Lower leg skin (tissue), 4 donors: ENCODE data around the gene JPH3. TPM values are rescaled to one million over a fixed set of nuclear protein-coding genes. Genes with fewer than 3 reads are reported as not detected.

ENCODE experiments used
- DNase-seq, 2 donors: peaks; one replicate each; pipeline ENCODE4 v3.0.0-alpha.2; 2019; ENCODE audit warnings: low spot score in 2 of 2
- H3K4me3 ChIP-seq: fragments of 200-600 bp; sonication (generic); 2 replicates; pipeline ENCODE4 v1.5.1; 2017; ENCODE audit warnings: mild to moderate bottlenecking, low read depth; ENCODE audit not compliant: poor library complexity, severe bottlenecking
- CTCF ChIP-seq, 3 donors: fragments of 450-650 bp; IDR thresholded peaks; one replicate each; pipeline ENCODE4 v1.5.1; 2016; ENCODE audit warnings: antibody characterized with exemption in 3 of 3, mild to moderate bottlenecking in 3 of 3, moderate library complexity in 2 of 3
- POLR2A ChIP-seq, 2 donors: fragments of 450-650 bp; IDR thresholded peaks; one replicate each; pipeline ENCODE4 v1.6.1; 2016 to 2017; ENCODE audit warnings: antibody characterized with exemption in 2 of 2, mild to moderate bottlenecking in 1 of 2, moderate library complexity in 1 of 2
- WGBS, 2 donors: methylation state at CpG; one replicate each; pipeline ENCODE4 v1.1.5; 2018; 5-methylcytosine and 5-hydroxymethylcytosine counted together
- intact Hi-C: fragments of 100-400 bp; cut with DNase I; formaldehyde crosslinking; loops from one replicate; pipeline ENCODE4 v1.15.0; 2023; ENCODE audit warnings: low total_unique reads
- total RNA-seq, 4 donors: library from RNA; depleted of rRNA; stranded (reverse); fragments of >200 nt; gene quantifications; one replicate each; pipeline ENCODE4 v1.1.0, GENCODE V29; 2016

JPH3 gene
- total RNA-seq, 4 donors from 2014 or later, result not detected

GRCh38 chr16:87735270-87736007 lies 133.1 kb downstream of the JPH3 start:
- TF ChIP-seq CTCF (IDR thresholded peaks at IDR 0.05) (no peak), POLR2A (IDR thresholded peaks at IDR 0.05) (no peak)
- 84 to 91% methylated on average over 23 of the region's 23 CpGs for WGBS, 2 donors
- intact Hi-C loops, result no loop called here
- no peak overlapping the region for H3K4me3 ChIP-seq
- DNase-seq, result no peak

GRCh38 chr16:87736008-87736382 lies 133.7 kb downstream of the JPH3 start:
- H3K4me3 ChIP-seq, result no peak overlapping the region
- intact Hi-C loops, result no loop called here
- 89 to 95% methylated on average over 12 of the region's 12 CpGs for WGBS, 2 donors
- no peak for TF ChIP-seq POLR2A (IDR thresholded peaks at IDR 0.05)
- no peak for TF ChIP-seq CTCF (IDR thresholded peaks at IDR 0.05)
- no peak for DNase-seq

GRCh38 chr16:87739801-87740200 lies 137.5 kb downstream of the JPH3 start:
- WGBS, 2 donors, result 87 to 92% methylated on average over 8 of the region's 8 CpGs
- no peak for DNase-seq
- TF ChIP-seq POLR2A (IDR thresholded peaks at IDR 0.05) (no peak), CTCF (IDR thresholded peaks at IDR 0.05) (no peak)
- intact Hi-C loops, result no loop called here
- H3K4me3 ChIP-seq, result no peak overlapping the region

GRCh38 chr16:87740441-87740840 lies 138.1 kb downstream of the JPH3 start:
- TF ChIP-seq CTCF (IDR thresholded peaks at IDR 0.05), result no peak
- no peak for TF ChIP-seq POLR2A (IDR thresholded peaks at IDR 0.05)
- DNase-seq, result no peak
- 71 to 79% methylated on average over 8 of the region's 8 CpGs for whole genome bisulfite sequencing, 2 donors
- no peak overlapping the region for H3K4me3 ChIP-seq
- intact Hi-C loops, result no loop called here

GRCh38 chr16:87740909-87741424 lies 138.7 kb downstream of the JPH3 start:
- no peak for TF ChIP-seq POLR2A (IDR thresholded peaks at IDR 0.05)
- intact Hi-C loops, result no loop called here
- DNase-seq, result no peak
- H3K4me3 ChIP-seq, result no peak overlapping the region
- WGBS, 2 donors, result 68 to 70% methylated on average over 11 of the region's 11 CpGs

- TF ChIP-seq POLR2A (IDR thresholded peaks at IDR 0.05) (no peak), CTCF (IDR thresholded peaks at IDR 0.05) (no peak)
- no peak for DNase-seq
- no peak overlapping the region for H3K4me3 ChIP-seq
- 94 to 97% methylated on average over 16 of the region's 16 CpGs for WGBS, 2 donors
- intact Hi-C loops, result no loop called here
Measured at GRCh38 chr16:87741700-87742415, 139.6 kb downstream of the JPH3 start.
